ENCODE data around the gene C1orf21. TPM values are rescaled to one million over a fixed set of nuclear protein-coding genes. Genes with fewer than 3 reads are reported as not detected.

The C1orf21 gene
- total and polyA plus RNA-seq, 2 donors (not counting 3 experiments of a cell fraction or from before 2014, with no cell fraction given), result 0.79 to 8.5 TPM

- H3K4me3 ChIP-seq (replicated peaks in 1 of 3; ENCODE audit: insufficient read depth in 1 of 3, low read depth in 1 of 3, low read length in 3 of 3), result no peak overlapping the region
- no peak overlapping the region for H3K27ac ChIP-seq (ENCODE audit: insufficient read depth, low read depth, low read length)
- H3K9ac ChIP-seq (replicated peaks; ENCODE audit: extremely low read depth, insufficient read depth, low read length), result no peak overlapping the region
- no peaks in the 10 kb centered on the region for H3K9me3 ChIP-seq (replicated peaks; ENCODE audit: control insufficient read depth, insufficient read depth, low read length)
- no peak overlapping the region for H3K4me2 ChIP-seq (ENCODE audit: insufficient read depth, low read length)
- FAIRE-seq, result no peak
- no peak overlapping the region for H2AFZ ChIP-seq (ENCODE audit: low read depth, low read length)
- no peaks in the 10 kb centered on the region for H3K79me2 ChIP-seq (ENCODE audit: control insufficient read depth, insufficient read depth, low read length)
- H3K27me3 ChIP-seq (ENCODE audit: control insufficient read depth in 2 of 2, insufficient read depth in 2 of 2, low read length in 2 of 2), result no peaks in the 10 kb centered on the region
- ChIA-PET POLR2A (no interaction called here), CTCF (no interaction called here)
- H3K4me1 ChIP-seq (ENCODE audit: control insufficient read depth, extremely low read depth, insufficient read depth, low read length), result no peaks in the 10 kb centered on the region
- no peak for DNase-seq (ENCODE audit: low read depth, low spot score)
- H3K36me3 ChIP-seq (ENCODE audit: control insufficient read depth in 2 of 2, extremely low read depth in 1 of 2, insufficient read depth in 2 of 2, low read length in 2 of 2), result no peaks in the 10 kb centered on the region
- BruUV-seq (replicated peaks), result no TSS peak
- dilution Hi-C loops (cut with MboI; ENCODE audit: extremely low pct_ligation_motif_present, low sequenced_read_pairs) (no loop called here), intact Hi-C loops (cut with micrococcal nuclease) (no loop called here)
- no peak for TF ChIP-seq MYC (IDR thresholded peaks at IDR 0.05; ENCODE audit: low read depth, low read length)
- TF ChIP-seq MAX (IDR thresholded peaks at IDR 0.05; ENCODE audit: insufficient read depth, insufficient read length), result no peak
- TF ChIP-seq JUN (IDR thresholded peaks at IDR 0.05; ENCODE audit: borderline replicate concordance, insufficient read depth, insufficient read length, low read depth), result no peak
- no peak for TF ChIP-seq GATA2 (IDR thresholded peaks at IDR 0.05; ENCODE audit: insufficient read depth, insufficient read length, low read depth, low read length)
- no peak for TF ChIP-seq CTCF (IDR thresholded peaks at IDR 0.05; ENCODE audit: extremely low read depth in 1 of 2, insufficient read depth in 1 of 2, low read depth in 1 of 2, low read length in 2 of 2)
- no peak for TF ChIP-seq FOS (IDR thresholded peaks at IDR 0.05; ENCODE audit: borderline replicate concordance, insufficient read depth, low read length)
- no peak for TF ChIP-seq POLR2AphosphoS5 (IDR thresholded peaks at IDR 0.05; ENCODE audit: insufficient read depth, low read depth, low read length)
- TF ChIP-seq POLR2A (IDR thresholded peaks at IDR 0.05; ENCODE audit: low read depth, low read length), result no peak
- no peak for TF ChIP-seq EZH2 (IDR thresholded peaks at IDR 0.05; ENCODE audit: borderline replicate concordance, low read depth, low read length, severe bottlenecking)
- no peaks in the 10 kb centered on the region for H3K9me1 ChIP-seq (replicated peaks; ENCODE audit: control insufficient read depth, extremely low read depth, insufficient read depth, low read length)
- no peaks in the 10 kb centered on the region for H4K20me1 ChIP-seq (replicated peaks; ENCODE audit: control insufficient read depth, extremely low read depth, insufficient read depth, low read length)
These were observed 250.9 kb downstream of the C1orf21 start for GRCh38 chr1:184637664-184638240.
